ENCODE measurements around the gene GALNT2. TPM values are rescaled to one million over a fixed set of nuclear protein-coding genes. Genes with fewer than 3 reads are reported as not detected.

GALNT2 gene
- total and polyA plus RNA-seq, 2 of the 4 experiments (the other 2 are of a cell fraction) = 50.4 to 189 TPM

GRCh38 chr1:230231774-230232145 is 164.7 kb downstream of the GALNT2 start:
- H2BK5ac ChIP-seq (ENCODE audit: low read depth, low read length, poor library complexity, severe bottlenecking) = no peak overlapping the region
- H3K9me3 ChIP-seq (ENCODE audit: control insufficient read depth, insufficient read depth, low read length) = no peaks in the 10 kb centered on the region
- no peaks in the 10 kb centered on the region for H4K20me1 ChIP-seq (ENCODE audit: insufficient read depth, low read length)
- ChIA-PET CTCF (interaction anchor here (0.6 kb wide), 1 partner anchor 9 kb away, joined by 3 read pairs; no protein-coding TSS in a partner anchor), POLR2A (ENCODE audit: unreplicated experiment) (no interaction called here)
- H4K5ac ChIP-seq (ENCODE audit: low read depth, low read length) = no peak overlapping the region
- H2AFZ ChIP-seq (replicated peaks; ENCODE audit: low read length, poor library complexity) = no peak overlapping the region
- TF ChIP-seq CTCF (conservative IDR thresholded peaks at IDR 0.05; ENCODE audit: low read depth, low read length) = no peak
- TF ChIP-seq RCOR1 (IDR thresholded peaks at IDR 0.05; ENCODE audit: insufficient replicate concordance, low read length) = no peak
- TF ChIP-seq CHD1 (IDR thresholded peaks at IDR 0.05; ENCODE audit: low read depth, low read length) = no peak
- no peak for TF ChIP-seq NFE2L2 (IDR thresholded peaks at IDR 0.05; ENCODE audit: low read depth, low read length)
- no peak for TF ChIP-seq USF2 (IDR thresholded peaks at IDR 0.05; ENCODE audit: low read depth, low read length)
- no peak for TF ChIP-seq BHLHE40 (IDR thresholded peaks at IDR 0.05; ENCODE audit: low read depth, low read length)
- TF ChIP-seq CEBPB (IDR thresholded peaks at IDR 0.05; ENCODE audit: low read depth, low read length) = no peak
- TF ChIP-seq MAZ (IDR thresholded peaks at IDR 0.05; ENCODE audit: borderline replicate concordance, low read depth, low read length) = no peak
- no peak for TF ChIP-seq RAD21 (IDR thresholded peaks at IDR 0.05; ENCODE audit: low read length)
- no peak for TF ChIP-seq MAFK (IDR thresholded peaks at IDR 0.05; ENCODE audit: low read depth, low read length)
- no peak for TF ChIP-seq ELK1 (IDR thresholded peaks at IDR 0.05; ENCODE audit: borderline replicate concordance, low read depth, low read length)
- no peak for TF ChIP-seq RFX5 (IDR thresholded peaks at IDR 0.05; ENCODE audit: low read depth, low read length)
- H4K8ac ChIP-seq (ENCODE audit: low read depth in 2 of 2, low read length in 2 of 2) = no peak overlapping the region
- peak; percentile 60 for DNase-seq
- H2BK120ac ChIP-seq (ENCODE audit: low read depth, low read length) = no peak overlapping the region
- no TSS peak for BruUV-seq (replicated peaks)
- dilution Hi-C loops (cut with HindIII; ENCODE audit: low sequenced_read_pairs, unreplicated experiment) (no loop called here), intact Hi-C loops (cut with micrococcal nuclease) (no loop called here), in situ Hi-C loops (cut with MboI; ENCODE audit: low sequenced_read_pairs) (no loop called here)
- peaks cover 4% of the 10 kb centered on the region; the same call in 1 of the 2 replicates for H3K9me1 ChIP-seq (ENCODE audit: insufficient read depth, low read length)
- peaks cover 16 to 46% of the 10 kb centered on the region in 2 experiments for H3K79me1 ChIP-seq (ENCODE audit: low read depth in 1 of 2, low read length in 2 of 2)
- H3K4me3 ChIP-seq (ENCODE audit: insufficient read depth, low read depth, low read length) = no peak overlapping the region
- no peak overlapping the region for H3K56ac ChIP-seq (ENCODE audit: extremely low read depth, insufficient read depth, low read length)
- H3K4me2 ChIP-seq (ENCODE audit: low read depth, low read length) = 0 out of 2 replicates have a peak overlapping the region, but pooled peaks have one; percentile 8
- H3K4ac ChIP-seq (ENCODE audit: low read depth, low read length) = no peak overlapping the region
- no peak overlapping the region for H3K18ac ChIP-seq (ENCODE audit: low read depth, low read length)
- ATAC-seq (ENCODE audit: low read depth) = peak; percentile 85
- no peaks in the 10 kb centered on the region for H3K27me3 ChIP-seq (ENCODE audit: control insufficient read depth, insufficient read depth, low read length)
- no peak overlapping the region for H3K27ac ChIP-seq (ENCODE audit: insufficient read depth, low read length)
- no peak overlapping the region for H2BK20ac ChIP-seq (ENCODE audit: low read depth, low read length)
- no peak overlapping the region for H4K91ac ChIP-seq (ENCODE audit: insufficient read depth, low read depth, low read length)
- no peak overlapping the region for H3K23ac ChIP-seq (ENCODE audit: low read depth, low read length)
- H3K9ac ChIP-seq (ENCODE audit: low read depth, low read length) = no peak overlapping the region
- peaks cover 6% of the 10 kb centered on the region; the same call in 1 of the 2 replicates for H3K36me3 ChIP-seq (ENCODE audit: control insufficient read depth, insufficient read depth, low read length)
- no peak overlapping the region for H2BK15ac ChIP-seq (ENCODE audit: low read depth, low read length)
- H2AK5ac ChIP-seq (ENCODE audit: low read depth, low read length) = no peak overlapping the region
- H2AK9ac ChIP-seq (replicated peaks; ENCODE audit: low read depth, low read length, poor library complexity) = no peak overlapping the region
- H3K14ac ChIP-seq (replicated peaks; ENCODE audit: low read depth, low read length) = no peak overlapping the region
- no CpG with 5 or more reads among the region's 7 CpGs for WGBS, 2 experiments (ENCODE audit: extremely low coverage in 2 of 2, insufficient read length in 1 of 2)
- H3K4me1 ChIP-seq (ENCODE audit: control insufficient read depth, insufficient read depth, low read length) = peaks cover 5% of the 10 kb centered on the region

Measured in IMR-90 (cell line).